Upper lobe of left lung (tissue), 6 donors: Measurements from ENCODE around the gene CERS6. TPM values are rescaled to one million over a fixed set of nuclear protein-coding genes. Genes with fewer than 3 reads are reported as not detected.

Experiments
- ATAC-seq, 2 donors: fragments of 200-7000 bp; cut with Tn5 transposase; one replicate each; pipeline ENCODE4 v1.9.1; 2022; ENCODE audit warnings: mild to moderate bottlenecking in 2 of 2, moderate library complexity in 2 of 2; ENCODE audit not compliant: low FRiP score in 2 of 2
- DNase-seq, 2 donors: peaks; one replicate each; pipeline ENCODE4 v3.0.0-alpha.2; 2019 to 2020
- H3K27ac ChIP-seq, 4 donors: fragments of 200-600 bp; sonication (generic); one replicate each; pipeline ENCODE4 v1.5.1; 2016 to 2019
- H3K27me3 ChIP-seq, 4 donors: fragments of 200-600 bp; sonication (generic); one replicate each; pipeline ENCODE4 v1.5.1; 2017 to 2019
- H3K36me3 ChIP-seq, 4 donors: fragments of 200-600 bp; sonication (generic); one replicate each; pipeline ENCODE4 v1.5.1; 2016 to 2019
- H3K4me1 ChIP-seq, 4 donors: fragments of 200-600 bp; sonication (generic); one replicate each; pipeline ENCODE4 v1.5.1; 2018 to 2019
- H3K4me3 ChIP-seq, 4 donors: fragments of 200-600 bp; sonication (generic); one replicate each; pipeline ENCODE4 v1.5.1; 2017 to 2019; ENCODE audit warnings: mild to moderate bottlenecking in 2 of 4, moderate library complexity in 1 of 4
- H3K9me3 ChIP-seq, 4 donors: fragments of 200-600 bp; sonication (generic); one replicate each; pipeline ENCODE4 v1.5.1; 2018 to 2019
- CTCF ChIP-seq, 6 experiments: fragments of 450-650 bp in 4 of 6; fragments of 200-600 bp in 2 of 6; sonication (generic) in 2 of 6; IDR thresholded peaks; one replicate each; pipeline ENCODE4 v1.5.1; 2016 to 2019; ENCODE audit warnings: antibody characterized with exemption in 6 of 6
- EP300 ChIP-seq, 4 donors: sonication (generic); formaldehyde crosslinking; IDR thresholded peaks; one replicate each; pipeline ENCODE4 v1.5.1; 2017; ENCODE audit warnings: antibody characterized with exemption in 4 of 4, control low read depth in 2 of 4
- POLR2A ChIP-seq, 4 donors: fragments of 450-650 bp; IDR thresholded peaks; one replicate each; pipeline ENCODE4 v1.5.1; 2016 to 2017; ENCODE audit warnings: antibody characterized with exemption in 4 of 4, mild to moderate bottlenecking in 2 of 4
- POLR2AphosphoS5 ChIP-seq, 2 donors: sonication (generic); formaldehyde crosslinking; IDR thresholded peaks; one replicate each; pipeline ENCODE4 v1.5.1; 2017; ENCODE audit warnings: antibody characterized with exemption in 2 of 2
- WGBS, 2 donors: methylation state at CpG; one replicate each; pipeline ENCODE4 v1.1.5; 2017 to 2018; 5-methylcytosine and 5-hydroxymethylcytosine counted together
- total RNA-seq, 6 donors: library from RNA; depleted of rRNA in 4 of 6; stranded (reverse); fragments of >200 nt in 4 of 6; gene quantifications; one replicate each; pipeline versions ENCODE4 v1.1.0 to v1.2.1, GENCODE V29; 2016 to 2021
- donor health status: DM: no; HTN: no; CAD: no; lungs with moderate emphysema.
- donor health status: DM: no; HTN: yes; CAD: no; lungs with severe emphysema.

The CERS6 gene
- total RNA-seq, 6 donors from 2014 or later, result 7.3 to 24.7 (median 16.6) TPM

- no peak for TF ChIP-seq CTCF (IDR thresholded peaks at IDR 0.05)
- TF ChIP-seq EP300 (IDR thresholded peaks at IDR 0.05), result no peak
- no peak for TF ChIP-seq POLR2AphosphoS5 (IDR thresholded peaks at IDR 0.05)
- TF ChIP-seq POLR2A (IDR thresholded peaks at IDR 0.05), result no peak
- 47 to 75% methylated on average over 2 of the region's 2 CpGs for WGBS, 2 donors
- no peaks in the 10 kb centered on the region for H3K9me3 ChIP-seq
- peaks cover 4 to 15% (median 13%) of the 10 kb centered on the region in 4 donors for H3K4me1 ChIP-seq
- DNase-seq (no peak), ATAC-seq (no peak)
- H3K36me3 ChIP-seq, result no peaks in the 10 kb centered on the region
- no peak overlapping the region for H3K4me3 ChIP-seq
- H3K27ac ChIP-seq, result no peak overlapping the region
- H3K27me3 ChIP-seq, result no peaks in the 10 kb centered on the region
Measured at GRCh38 chr2:168793596-168793995, 337.5 kb downstream of the CERS6 start.

- no peaks in the 10 kb centered on the region for H3K9me3 ChIP-seq
- 26 to 66% methylated on average over 1 of the region's 1 CpG for WGBS, 2 donors
- TF ChIP-seq POLR2AphosphoS5 (IDR thresholded peaks at IDR 0.05) (no peak), POLR2A (IDR thresholded peaks at IDR 0.05) (no peak), EP300 (IDR thresholded peaks at IDR 0.05) (no peak), CTCF (IDR thresholded peaks at IDR 0.05) (no peak)
- no peak for ATAC-seq
- DNase-seq, result no peak
- H3K36me3 ChIP-seq, result no peaks in the 10 kb centered on the region
- no peak overlapping the region for H3K4me3 ChIP-seq
- H3K4me1 ChIP-seq, result peaks cover 4 to 16% (median 13%) of the 10 kb centered on the region in 4 donors
- H3K27me3 ChIP-seq, result no peaks in the 10 kb centered on the region
- H3K27ac ChIP-seq, result no peak overlapping the region
Measured at GRCh38 chr2:168794968-168795367, 338.9 kb downstream of the CERS6 start.

GRCh38 chr2:168796090-168796577 is 340.1 kb downstream of the CERS6 start:
- H3K27ac ChIP-seq, result peak overlapping the region; percentile 37 to 87 (median 71)
- H3K9me3 ChIP-seq, result no peaks in the 10 kb centered on the region
- H3K36me3 ChIP-seq, result no peaks in the 10 kb centered on the region
- TF ChIP-seq POLR2AphosphoS5 (IDR thresholded peaks at IDR 0.05) (no peak), CTCF (IDR thresholded peaks at IDR 0.05) (no peak), EP300 (IDR thresholded peaks at IDR 0.05) (no peak), POLR2A (IDR thresholded peaks at IDR 0.05) (no peak)
- DNase-seq (no peak), ATAC-seq (no peak)
- H3K4me1 ChIP-seq, result peaks cover 4 to 16% (median 13%) of the 10 kb centered on the region in 4 donors
- 43 to 67% methylated on average over 8 to 9 of the region's 9 CpGs for WGBS, 2 donors
- no peak overlapping the region for H3K4me3 ChIP-seq
- no peaks in the 10 kb centered on the region for H3K27me3 ChIP-seq

GRCh38 chr2:168796583-168797285 is 340.7 kb downstream of the CERS6 start:
- no peaks in the 10 kb centered on the region for H3K27me3 ChIP-seq
- peaks cover 9 to 16% (median 15%) of the 10 kb centered on the region in 4 donors for H3K4me1 ChIP-seq
- no peak for DNase-seq
- TF ChIP-seq CTCF (IDR thresholded peaks at IDR 0.05) (no peak), EP300 (IDR thresholded peaks at IDR 0.05) (peak; percentile 52 to 78 (median 77)), POLR2AphosphoS5 (IDR thresholded peaks at IDR 0.05) (peak; percentile 76 to 80), POLR2A (IDR thresholded peaks at IDR 0.05) (no peak)
- peak overlapping the region; percentile 37 to 87 (median 71) for H3K27ac ChIP-seq
- H3K9me3 ChIP-seq, result no peaks in the 10 kb centered on the region
- H3K4me3 ChIP-seq, result no peak overlapping the region
- ATAC-seq, result no peak
- WGBS, 2 donors, result 60 to 71% methylated on average over 8 of the region's 8 CpGs
- H3K36me3 ChIP-seq, result no peaks in the 10 kb centered on the region

- no peak overlapping the region for H3K4me3 ChIP-seq
- no peaks in the 10 kb centered on the region for H3K9me3 ChIP-seq
- peaks cover 13 to 16% (median 15%) of the 10 kb centered on the region in 4 donors for H3K4me1 ChIP-seq
- H3K27me3 ChIP-seq, result no peaks in the 10 kb centered on the region
- no peak for DNase-seq
- TF ChIP-seq EP300 (IDR thresholded peaks at IDR 0.05) (no peak), POLR2AphosphoS5 (IDR thresholded peaks at IDR 0.05) (no peak), POLR2A (IDR thresholded peaks at IDR 0.05) (no peak), CTCF (IDR thresholded peaks at IDR 0.05) (no peak)
- peak overlapping the region in 1 of 4 donors; percentile 29 for H3K27ac ChIP-seq
- ATAC-seq, result no peak
- H3K36me3 ChIP-seq, result no peaks in the 10 kb centered on the region
Measured at GRCh38 chr2:168797286-168797655, 341.2 kb downstream of the CERS6 start.
